Endothelial cell of umbilical vein (primary cell): Measurements from ENCODE around the gene EYS. TPM values are rescaled to one million over a fixed set of nuclear protein-coding genes. Genes with fewer than 3 reads are reported as not detected.

ENCODE experiments used
- BruUV-seq: library from RNA; stranded (reverse); fragments of 400-500 nt; replicated peaks from 2 replicates; lab custom pipeline; 2021; lab: Mats Ljungman, UMichigan
- CTCF ChIA-PET: fragments of 300-600, 350-600 bp; sonication (Branson Sonifier 250); formaldehyde crosslinking; loops from one replicate; lab custom pipeline; 2021; ENCODE audit warnings: antibody characterized with exemption, inconsistent platforms; lab: Charles Lee
- POLR2A ChIA-PET: fragments of 300-600, 350-600 bp; sonication (Branson Sonifier 250); formaldehyde crosslinking; loops from one replicate; lab custom pipeline; 2021; ENCODE audit warnings: antibody characterized with exemption, inconsistent platforms; lab: Charles Lee
- DNase-seq: peaks from one replicate; pipeline ENCODE4 v3.0.0-alpha.2; 2011; ENCODE audit warnings: low read depth, low spot score
- FAIRE-seq: peaks from 2 replicates; lab custom pipeline; 2011; peaks lifted over from hg19 to GRCh38; lab: Jason Lieb, UNC
- H2AFZ ChIP-seq: 2 replicates; pipeline ENCODE4 v1.6.0; 2012; ENCODE audit warnings: low read depth, low read length, control low read depth, inconsistent platforms
- H3K27ac ChIP-seq: 2 replicates; pipeline ENCODE4 v1.5.1; 2011; ENCODE audit warnings: low read depth, mild to moderate bottlenecking, control low read depth, low read length, moderate library complexity; ENCODE audit not compliant: insufficient read depth
- H3K27me3 ChIP-seq, 2 experiments: 2 replicates each; pipeline versions ENCODE4 v1.6.0 to v1.6.1; 2011; ENCODE audit warnings: low read length in 2 of 2, mixed read lengths in 1 of 2; ENCODE audit not compliant: control insufficient read depth in 2 of 2, insufficient read depth in 2 of 2
- H3K36me3 ChIP-seq, 2 experiments: 2 replicates in 1 of 2; 3 replicates in 1 of 2; pipeline ENCODE4 v1.5.1; 2011; ENCODE audit warnings: low read length in 2 of 2, mild to moderate bottlenecking in 1 of 2, moderate library complexity in 1 of 2; ENCODE audit not compliant: control insufficient read depth in 2 of 2, insufficient read depth in 2 of 2; ENCODE audit errors: extremely low read depth in 1 of 2
- H3K4me1 ChIP-seq: 3 replicates; pipeline ENCODE4 v1.5.1; 2011; ENCODE audit warnings: mild to moderate bottlenecking, low read length; ENCODE audit not compliant: control insufficient read depth, insufficient read depth; ENCODE audit errors: extremely low read depth
- H3K4me2 ChIP-seq: 2 replicates; pipeline ENCODE4 v1.6.1; 2011; ENCODE audit warnings: low read length, control low read depth, mixed read lengths; ENCODE audit not compliant: insufficient read depth
- H3K4me3 ChIP-seq, 3 experiments: fragments of 200-600 bp in 1 of 3; sonication (generic), shearing (Covaris generic) in 1 of 3; replicated peaks in 1 of 3; 2 replicates each; pipeline ENCODE4 v1.5.1; 2011 to 2016; ENCODE audit warnings: control low read depth in 3 of 3, low read length in 3 of 3, mild to moderate bottlenecking in 2 of 3, inconsistent platforms in 1 of 3, low read depth in 1 of 3, moderate library complexity in 1 of 3; ENCODE audit not compliant: insufficient read depth in 1 of 3
- H3K79me2 ChIP-seq: 2 replicates; pipeline ENCODE4 v1.6.0; 2012; ENCODE audit warnings: low read length, inconsistent platforms; ENCODE audit not compliant: control insufficient read depth, insufficient read depth
- H3K9ac ChIP-seq: replicated peaks from 2 replicates; pipeline ENCODE3; 2011; ENCODE audit warnings: low read length, control low read depth; ENCODE audit not compliant: insufficient read depth; ENCODE audit errors: extremely low read depth
- H3K9me1 ChIP-seq: replicated peaks from 3 replicates; pipeline ENCODE4 v1.6.0; 2011; ENCODE audit warnings: mild to moderate bottlenecking, low read length; ENCODE audit not compliant: control insufficient read depth, insufficient read depth; ENCODE audit errors: extremely low read depth
- H3K9me3 ChIP-seq: replicated peaks from 2 replicates; pipeline ENCODE4 v1.5.1; 2012; ENCODE audit warnings: low read length, inconsistent platforms; ENCODE audit not compliant: control insufficient read depth, insufficient read depth
- H4K20me1 ChIP-seq: replicated peaks from 2 replicates; pipeline ENCODE3; 2011; ENCODE audit warnings: mild to moderate bottlenecking, low read length; ENCODE audit not compliant: control insufficient read depth, insufficient read depth; ENCODE audit errors: extremely low read depth
- CTCF ChIP-seq, 2 donors: IDR thresholded peaks; 1 replicate in 1 of 2; 2 replicates in 1 of 2; pipeline ENCODE4 v1.5.1; 2011; ENCODE audit warnings: low read length in 2 of 2, mild to moderate bottlenecking in 2 of 2, moderate library complexity in 2 of 2, control low read depth in 1 of 2, inconsistent platforms in 1 of 2, low read depth in 1 of 2; ENCODE audit not compliant: insufficient read depth in 1 of 2; ENCODE audit errors: extremely low read depth in 1 of 2
- EZH2 ChIP-seq: IDR thresholded peaks from 2 replicates; pipeline ENCODE4 v1.6.1; 2012; ENCODE audit warnings: borderline replicate concordance, low read depth, mild to moderate bottlenecking, moderate library complexity, low read length, inconsistent platforms; ENCODE audit not compliant: severe bottlenecking
- FOS ChIP-seq: IDR thresholded peaks from 2 replicates; pipeline ENCODE4 v1.6.1; 2011; ENCODE audit warnings: mild to moderate bottlenecking, low read length, moderate library complexity, borderline replicate concordance; ENCODE audit not compliant: insufficient read depth
- GATA2 ChIP-seq: IDR thresholded peaks from 2 replicates; pipeline ENCODE4 v1.7.0; 2011; ENCODE audit warnings: low read depth, mild to moderate bottlenecking, moderate library complexity, mixed read lengths, low read length; ENCODE audit not compliant: insufficient read length, insufficient read depth
- JUN ChIP-seq: IDR thresholded peaks from 2 replicates; pipeline ENCODE4 v1.6.1; 2011; ENCODE audit warnings: borderline replicate concordance, low read depth; ENCODE audit not compliant: insufficient read length, insufficient read depth
- MAX ChIP-seq: IDR thresholded peaks from 2 replicates; pipeline ENCODE4 v1.6.1; 2011; ENCODE audit not compliant: insufficient read depth, insufficient read length
- MYC ChIP-seq: IDR thresholded peaks from one replicate; pipeline ENCODE4 v1.6.1; 2011; ENCODE audit warnings: mild to moderate bottlenecking, low read depth, low read length
- POLR2A ChIP-seq: IDR thresholded peaks from 2 replicates; pipeline ENCODE4 v1.6.1; 2012; ENCODE audit warnings: low read depth, mild to moderate bottlenecking, control low read depth, low read length
- POLR2AphosphoS5 ChIP-seq: IDR thresholded peaks from 2 replicates; pipeline ENCODE4 v1.6.1; 2012; ENCODE audit warnings: low read depth, mild to moderate bottlenecking, control low read depth, low read length, moderate library complexity; ENCODE audit not compliant: insufficient read depth
- dilution Hi-C: fragments of 300-500 bp; cut with MboI; formaldehyde crosslinking; loops from one replicate; pipeline ENCODE4 v1.15.0; 2019; ENCODE audit warnings: low sequenced_read_pairs; ENCODE audit not compliant: extremely low pct_ligation_motif_present
- intact Hi-C: fragments of 100-400 bp; cut with micrococcal nuclease; formaldehyde crosslinking; loops from one replicate; pipeline ENCODE4 v1.10.0; 2022
- polyA plus RNA-seq, 4 experiments: library from polyadenylated mRNA; depleted of rRNA in 3 of 4; stranded (reverse) in 3 of 4; unstranded in 1 of 4; fragments of >200 nt; gene quantifications; 2 replicates each; pipeline versions ENCODE4 v1.2.1 to v1.2.3, GENCODE V29; 2011 to 2012; ENCODE audit warnings: missing spikeins in 1 of 4
- total RNA-seq: library from RNA; stranded (reverse); gene quantifications from 2 replicates; pipeline ENCODE4 v1.2.3, GENCODE V29; 2021

Gene EYS
- total and polyA plus RNA-seq, 2 donors (not counting 3 experiments of a cell fraction or from before 2014, with no cell fraction given): 0.01 to 0.27 TPM

DNA sequence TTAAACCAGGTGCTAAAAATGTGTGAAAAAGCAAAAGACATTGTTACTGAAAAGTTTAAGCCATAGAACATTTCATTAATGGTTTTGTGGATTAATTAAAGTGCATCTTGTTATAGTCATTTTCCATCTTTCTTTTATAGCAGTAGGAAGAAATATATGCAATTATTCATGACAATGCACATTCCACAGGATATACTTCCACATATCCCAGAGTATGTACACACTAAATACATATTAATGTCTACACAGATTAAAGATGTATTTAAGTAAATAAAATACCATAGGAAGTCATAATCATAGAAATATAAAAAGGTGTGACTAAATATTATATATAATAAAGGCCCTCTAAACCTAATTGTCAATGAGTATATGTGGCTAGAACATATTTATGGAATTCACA is 1492.7 kb downstream of the EYS start:
- ChIA-PET POLR2A (no interaction called here), CTCF (no interaction called here)
- Histone ChIP-seq H3K27ac (no peak overlapping the region), H3K4me3 (no peak overlapping the region), H4K20me1 (no peaks in the 10 kb centered on the region), H3K4me1 (no peaks in the 10 kb centered on the region), H3K36me3 (no peaks in the 10 kb centered on the region), H3K9me1 (no peaks in the 10 kb centered on the region), H2AFZ (no peak overlapping the region), H3K9me3 (no peaks in the 10 kb centered on the region), H3K9ac (no peak overlapping the region), H3K27me3 (no peaks in the 10 kb centered on the region), H3K4me2 (no peak overlapping the region), H3K79me2 (no peaks in the 10 kb centered on the region)
- no peak for FAIRE-seq
- dilution Hi-C loops (no loop called here), intact Hi-C loops (no loop called here)
- TF ChIP-seq JUN: no peak
- no peak for TF ChIP-seq MAX
- no peak for TF ChIP-seq GATA2
- TF ChIP-seq FOS: no peak
- TF ChIP-seq POLR2A: no peak
- no peak for TF ChIP-seq CTCF (IDR thresholded peaks at IDR 0.05; ENCODE audit: extremely low read depth in 1 of 2, insufficient read depth in 1 of 2, low read depth in 1 of 2, low read length in 2 of 2)
- no peak for TF ChIP-seq EZH2
- no peak for TF ChIP-seq MYC
- no peak for TF ChIP-seq POLR2AphosphoS5
- DNase-seq: no peak
- no TSS peak for BruUV-seq
